Central memory CD8-positive, alpha-beta T cell (primary cell): ENCODE data around the gene FUCA1.
"Not testable (repeated sequence)": the region's sequence is repeated elsewhere in the genome, so short reads cannot be mapped to it uniquely, and the experiment has no call there.

Experiments
- ATAC-seq: fragments of 150-1000 bp; cut with Tn5 transposase; replicated peaks from 2 replicates; pipeline ENCODE4 v1.10.0; 2022; ENCODE audit warnings: mild to moderate bottlenecking, moderate FRiP score, moderate number of reproducible peaks; ENCODE audit not compliant: poor library complexity, severe bottlenecking; ENCODE audit errors: extremely low read depth
- DNase-seq, 2 donors: peaks; one replicate each; pipeline ENCODE4 v3.0.0; 2021; ENCODE audit warnings: low spot score in 2 of 2
- H3K27ac Mint-ChIP-seq: one replicate; pipeline ENCODE4 v1.8.0; 2022; ENCODE audit warnings: low read depth, mild to moderate bottlenecking, moderate library complexity, mixed read lengths
- H3K27me3 Mint-ChIP-seq: one replicate; pipeline ENCODE4 v1.8.0; 2022; ENCODE audit warnings: mixed read lengths
- H3K36me3 Mint-ChIP-seq: one replicate; pipeline ENCODE4 v1.8.0; 2022; ENCODE audit warnings: mild to moderate bottlenecking, moderate library complexity, mixed read lengths; ENCODE audit not compliant: insufficient read depth
- H3K4me1 Mint-ChIP-seq: one replicate; pipeline ENCODE4 v1.8.0; 2022; ENCODE audit warnings: mixed read lengths
- H3K4me3 Mint-ChIP-seq: one replicate; pipeline ENCODE4 v1.8.0; 2022; ENCODE audit warnings: mild to moderate bottlenecking, moderate library complexity, mixed read lengths
- H3K9me3 Mint-ChIP-seq: one replicate; pipeline ENCODE4 v1.8.0; 2022; ENCODE audit warnings: mixed read lengths

FUCA1 gene

GRCh38 chr1:23882746-23883145, 14.7 kb upstream of the FUCA1 start:
- no peaks in the 10 kb centered on the region for H3K27me3 Mint-ChIP-seq
- H3K27ac Mint-ChIP-seq, result no peak overlapping the region
- no peak overlapping the region for H3K4me3 Mint-ChIP-seq
- H3K9me3 Mint-ChIP-seq, result no peaks in the 10 kb centered on the region
- no peak for DNase-seq
- peaks cover under 1% of the 10 kb centered on the region for H3K4me1 Mint-ChIP-seq
- ATAC-seq, result no peak
- H3K36me3 Mint-ChIP-seq, result peaks cover 11% of the 10 kb centered on the region

- Mint-ChIP-seq H3K36me3 (peaks cover 13% of the 10 kb centered on the region), H3K4me3 (peak overlapping the region; percentile 13), H3K27me3 (no peaks in the 10 kb centered on the region), H3K27ac (no peak overlapping the region), H3K4me1 (no peaks in the 10 kb centered on the region), H3K9me3 (no peaks in the 10 kb centered on the region)
- ATAC-seq (no peak), DNase-seq (no peak)
Measured at GRCh38 chr1:23879809-23880208, 11.7 kb upstream of the FUCA1 start.

GRCh38 chr1:23878668-23879067, 10.6 kb upstream of the FUCA1 start:
- no peaks in the 10 kb centered on the region for H3K9me3 Mint-ChIP-seq
- no peak overlapping the region for H3K27ac Mint-ChIP-seq
- no peaks in the 10 kb centered on the region for H3K27me3 Mint-ChIP-seq

GRCh38 chr1:23875382-23875781, 7.3 kb upstream of the FUCA1 start:
- Mint-ChIP-seq H3K4me3 (no peak overlapping the region), H3K4me1 (no peaks in the 10 kb centered on the region), H3K9me3 (no peaks in the 10 kb centered on the region), H3K27ac (no peak overlapping the region), H3K36me3 (peaks cover 11% of the 10 kb centered on the region), H3K27me3 (no peaks in the 10 kb centered on the region)
- no peak for DNase-seq
- no peak for ATAC-seq

More at GRCh38 chr1:23878668-23879067, 10.6 kb upstream of the FUCA1 start:
- ATAC-seq, result no peak
- H3K4me1 Mint-ChIP-seq, result no peaks in the 10 kb centered on the region
- H3K36me3 Mint-ChIP-seq, result peaks cover 15% of the 10 kb centered on the region
- no peak for DNase-seq
- no peak overlapping the region for H3K4me3 Mint-ChIP-seq

- no peak overlapping the region for H3K27ac Mint-ChIP-seq
- ATAC-seq (no peak), DNase-seq (no peak)
- peaks cover 16% of the 10 kb centered on the region for H3K4me1 Mint-ChIP-seq
- H3K4me3 Mint-ChIP-seq, result no peak overlapping the region
- H3K36me3 Mint-ChIP-seq, result peaks cover 14% of the 10 kb centered on the region
- no peaks in the 10 kb centered on the region for H3K9me3 Mint-ChIP-seq
- H3K27me3 Mint-ChIP-seq, result no peaks in the 10 kb centered on the region
Measured at GRCh38 chr1:23872421-23872820, 4.3 kb upstream of the FUCA1 start.

- DNase-seq (no peak), ATAC-seq (no peak)
- Mint-ChIP-seq H3K36me3 (peaks cover 14% of the 10 kb centered on the region), H3K4me1 (peaks cover 26% of the 10 kb centered on the region), H3K9me3 (no peaks in the 10 kb centered on the region), H3K27me3 (no peaks in the 10 kb centered on the region), H3K27ac (no peak overlapping the region), H3K4me3 (peak overlapping the region; percentile 82)
Measured at GRCh38 chr1:23869051-23869450, 961 bp upstream of the FUCA1 start.

DNA sequence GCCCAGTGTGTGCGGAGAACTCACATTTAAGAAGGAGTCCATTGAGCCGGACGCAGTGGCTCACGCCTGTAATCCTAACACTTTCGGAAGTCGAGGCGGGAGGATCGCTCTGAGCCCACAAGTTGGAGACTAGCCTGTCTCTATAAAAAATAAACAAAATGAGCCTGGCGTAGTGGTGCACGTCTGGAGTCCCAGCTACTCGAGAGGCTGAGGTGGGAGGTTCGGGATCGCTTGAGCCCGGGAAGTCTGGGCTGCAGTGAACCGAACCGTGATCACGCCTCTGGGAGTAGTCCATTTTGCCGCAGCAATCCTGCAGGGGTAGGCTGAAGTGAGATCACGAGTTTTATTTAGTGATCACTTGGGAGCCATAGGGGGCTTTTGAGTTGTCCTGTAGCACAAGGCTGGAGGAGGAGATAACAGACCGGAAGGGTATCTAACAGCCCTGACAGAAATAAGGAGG, 497 bp upstream of the FUCA1 start:
- Mint-ChIP-seq H3K27ac (peak overlapping the region; percentile 49), H3K36me3 (peaks cover 14% of the 10 kb centered on the region), H3K4me3 (peak overlapping the region; percentile 82), H3K4me1 (peaks cover 26% of the 10 kb centered on the region), H3K27me3 (no peaks in the 10 kb centered on the region), H3K9me3 (no peaks in the 10 kb centered on the region)
- ATAC-seq (peak; percentile 12), DNase-seq (no peak)

DNA sequence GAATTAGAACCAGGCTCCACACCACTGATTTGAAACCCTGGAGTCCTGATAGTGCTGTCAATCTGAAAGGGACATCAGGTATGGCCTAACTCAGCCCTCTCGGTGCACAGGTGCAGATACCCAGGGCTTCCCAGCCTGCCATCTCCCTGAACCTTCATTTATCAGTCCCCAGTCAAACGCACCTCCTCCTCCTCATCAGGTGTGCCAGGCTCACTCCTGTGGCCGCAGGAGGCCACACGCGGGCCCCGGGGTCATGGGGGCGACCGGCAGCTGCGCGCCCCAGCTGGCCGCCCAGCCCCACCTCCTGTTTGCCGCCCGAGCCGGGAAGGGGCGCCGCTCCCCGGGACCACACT, 572 bp downstream of the FUCA1 start:
- no peak for DNase-seq
- peak overlapping the region; percentile 49 for H3K27ac Mint-ChIP-seq
- peak; percentile 7 for ATAC-seq
- no peaks in the 10 kb centered on the region for H3K27me3 Mint-ChIP-seq
- H3K9me3 Mint-ChIP-seq, result no peaks in the 10 kb centered on the region
- H3K4me1 Mint-ChIP-seq, result peaks cover 26% of the 10 kb centered on the region
- peak overlapping the region; percentile 82 for H3K4me3 Mint-ChIP-seq
- H3K36me3 Mint-ChIP-seq, result peaks cover 16% of the 10 kb centered on the region

DNA sequence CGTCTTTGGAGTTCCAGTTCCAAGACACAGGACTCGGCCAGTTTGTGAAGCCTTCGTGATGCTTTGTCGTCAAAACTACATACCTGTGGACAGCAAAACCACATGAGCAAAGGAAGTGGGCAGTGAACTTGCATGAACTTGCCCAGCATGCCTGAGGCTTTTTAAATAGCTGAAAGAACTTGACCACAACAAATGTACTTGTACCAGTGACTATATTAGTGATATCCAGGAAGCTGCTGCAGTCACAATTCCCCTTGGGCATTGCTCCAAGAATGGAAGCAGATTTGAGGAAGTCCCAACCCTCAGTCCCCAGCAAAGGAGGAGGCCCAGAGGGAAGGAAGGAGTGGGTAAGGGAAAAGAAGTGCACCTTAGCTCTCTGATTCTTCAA, 2.6 kb downstream of the FUCA1 start:
- DNase-seq (no peak), ATAC-seq (no peak)
- no peak overlapping the region for H3K27ac Mint-ChIP-seq
- no peak overlapping the region for H3K4me3 Mint-ChIP-seq
- no peaks in the 10 kb centered on the region for H3K27me3 Mint-ChIP-seq
- peaks cover 24% of the 10 kb centered on the region for H3K36me3 Mint-ChIP-seq
- no peaks in the 10 kb centered on the region for H3K9me3 Mint-ChIP-seq
- peaks cover 26% of the 10 kb centered on the region for H3K4me1 Mint-ChIP-seq

GRCh38 chr1:23864801-23865542, 3.1 kb downstream of the FUCA1 start:
- H3K27ac Mint-ChIP-seq, result no peak overlapping the region
- H3K4me3 Mint-ChIP-seq, result no peak overlapping the region
- H3K9me3 Mint-ChIP-seq, result no peaks in the 10 kb centered on the region
- H3K4me1 Mint-ChIP-seq, result peaks cover 26% of the 10 kb centered on the region
- no peaks in the 10 kb centered on the region for H3K27me3 Mint-ChIP-seq
- no peak for DNase-seq
- no peak for ATAC-seq
- peaks cover 29% of the 10 kb centered on the region for H3K36me3 Mint-ChIP-seq

- H3K27me3 Mint-ChIP-seq, result no peaks in the 10 kb centered on the region
- H3K4me1 Mint-ChIP-seq, result peaks cover 12% of the 10 kb centered on the region
- peaks cover 28% of the 10 kb centered on the region for H3K36me3 Mint-ChIP-seq
- H3K27ac Mint-ChIP-seq, result no peak overlapping the region
- no peak for DNase-seq
- H3K4me3 Mint-ChIP-seq, result no peak overlapping the region
- no peaks in the 10 kb centered on the region for H3K9me3 Mint-ChIP-seq
- ATAC-seq, result no peak
Measured at GRCh38 chr1:23862640-23863039, 5.5 kb downstream of the FUCA1 start.

DNA sequence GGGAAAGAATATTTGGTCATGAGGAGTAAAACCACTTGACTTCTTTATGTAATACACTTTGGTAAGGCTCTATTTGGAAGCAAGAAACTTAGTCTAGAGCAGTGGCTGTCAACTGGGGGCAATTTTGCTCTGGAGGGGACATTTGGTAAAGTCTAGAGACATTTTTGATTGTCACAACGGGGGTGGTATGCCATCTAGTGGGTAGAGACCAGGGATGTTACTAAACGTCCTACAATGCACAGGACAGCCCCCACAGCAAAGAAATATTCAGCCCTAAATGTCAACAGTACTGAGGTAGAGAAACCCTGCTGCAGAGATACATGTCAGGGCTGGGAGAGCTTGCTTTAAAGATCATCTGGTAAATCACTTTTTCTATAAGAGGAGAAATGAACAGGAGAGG, 13.5 kb downstream of the FUCA1 start:
- Mint-ChIP-seq H3K4me1 (no peaks in the 10 kb centered on the region), H3K27me3 (no peaks in the 10 kb centered on the region), H3K27ac (no peak overlapping the region), H3K4me3 (no peak overlapping the region), H3K9me3 (no peaks in the 10 kb centered on the region), H3K36me3 (peaks cover 23% of the 10 kb centered on the region)
- ATAC-seq (no peak), DNase-seq (no peak)

DNA sequence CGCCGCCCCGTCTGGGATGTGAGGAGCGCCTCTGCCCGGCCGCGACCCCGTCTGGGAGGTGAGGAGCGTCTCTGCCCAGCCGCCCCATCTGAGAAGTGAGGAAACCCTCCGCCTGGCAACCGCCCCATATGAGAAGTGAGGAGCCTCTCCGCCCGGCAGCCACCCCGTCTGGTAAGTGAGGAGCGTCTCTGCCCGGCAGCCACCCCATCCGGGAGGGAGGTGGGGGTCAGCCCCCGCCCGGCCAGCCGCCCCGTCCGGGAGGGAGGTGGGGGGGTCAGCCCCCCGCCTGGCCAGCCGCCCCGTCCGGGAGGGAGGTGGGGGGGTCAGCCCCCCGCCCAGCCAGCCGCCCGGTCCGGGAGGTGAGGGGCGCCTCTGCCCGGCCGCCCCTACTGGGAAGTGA, 15.0 kb downstream of the FUCA1 start:
- not testable (repeated sequence) for H3K27ac Mint-ChIP-seq, DNase-seq, ATAC-seq, H3K4me1 Mint-ChIP-seq, H3K4me3 Mint-ChIP-seq, H3K27me3 Mint-ChIP-seq, H3K9me3 Mint-ChIP-seq
- H3K36me3 Mint-ChIP-seq, result peaks cover 27% of the 10 kb centered on the region
